Measurements from ENCODE around the gene HPCAL1.

The HPCAL1 gene

GRCh38 chr2:10337449-10338269 lies 35.0 kb downstream of the HPCAL1 start:
- no peak for DNase-seq (ENCODE audit: low read depth)

GRCh38 chr2:10338270-10339188 lies 35.8 kb downstream of the HPCAL1 start:
- DNase-seq (ENCODE audit: low read depth), result no peak

DNA sequence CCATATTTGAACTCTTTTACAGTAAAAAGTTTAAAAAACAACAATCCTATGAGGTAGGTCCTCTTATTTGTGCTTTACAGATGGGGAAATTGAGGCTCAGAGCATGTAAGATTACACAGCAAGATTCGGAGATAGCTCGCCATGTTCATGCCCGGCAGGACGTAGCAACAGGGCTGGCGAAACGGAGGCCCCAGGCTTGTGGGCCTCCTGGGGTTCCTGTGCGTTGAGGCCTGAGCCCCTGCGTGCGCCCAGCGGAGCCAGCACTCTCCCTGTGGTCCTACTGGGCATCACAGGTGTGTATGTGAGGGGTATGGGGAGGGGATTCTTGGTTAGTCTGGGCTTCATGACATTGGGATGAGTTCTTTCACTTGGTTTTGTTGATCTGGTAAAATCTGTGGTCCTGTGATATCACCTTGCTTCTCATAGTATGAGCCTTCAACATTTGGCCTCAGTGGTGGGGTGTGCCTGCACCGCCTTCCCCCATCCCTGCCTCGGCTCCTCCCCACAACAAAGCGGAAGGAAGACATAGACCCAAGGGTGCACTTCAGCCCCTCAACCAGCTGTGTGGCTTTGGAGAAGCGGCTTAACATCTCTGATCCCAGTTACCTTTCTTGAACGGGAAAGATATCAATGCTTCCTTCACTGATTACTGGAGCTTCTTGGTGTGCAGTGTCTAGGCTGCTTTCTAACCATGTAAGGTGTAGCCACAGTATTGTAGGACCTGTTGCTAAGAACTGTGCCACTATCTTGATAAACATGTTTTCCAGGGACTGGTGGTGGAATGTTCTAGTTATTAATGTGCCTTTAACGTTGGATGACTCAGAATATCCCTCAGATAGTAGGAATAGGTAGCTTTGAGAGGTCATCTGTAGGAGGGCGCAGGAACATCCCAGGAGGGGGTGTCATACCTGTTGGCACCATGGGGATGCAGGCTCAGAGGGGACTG lies 37.2 kb downstream of the HPCAL1 start:
- DNase-seq (ENCODE audit: low read depth), result no peak

DNA sequence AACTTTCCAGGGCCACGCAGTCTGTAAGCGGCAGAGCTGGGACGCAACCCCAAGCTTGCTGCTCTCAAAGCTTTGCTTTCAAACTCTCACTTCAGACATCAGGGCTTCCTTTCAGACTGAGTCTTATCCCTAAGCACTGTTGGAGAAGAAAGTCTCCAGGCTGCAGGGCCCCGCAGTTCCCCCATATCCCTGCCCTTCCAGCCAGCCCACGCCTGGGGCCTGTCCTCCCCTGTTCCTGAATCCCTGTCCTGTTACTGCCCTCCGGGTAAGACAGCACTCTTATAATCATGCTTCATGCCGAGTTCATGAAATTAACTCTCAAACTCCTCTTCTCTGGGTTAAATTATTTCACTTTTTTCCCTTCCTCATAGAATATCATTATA lies 37.9 kb downstream of the HPCAL1 start:
- no peak for DNase-seq (ENCODE audit: low read depth)

DNA sequence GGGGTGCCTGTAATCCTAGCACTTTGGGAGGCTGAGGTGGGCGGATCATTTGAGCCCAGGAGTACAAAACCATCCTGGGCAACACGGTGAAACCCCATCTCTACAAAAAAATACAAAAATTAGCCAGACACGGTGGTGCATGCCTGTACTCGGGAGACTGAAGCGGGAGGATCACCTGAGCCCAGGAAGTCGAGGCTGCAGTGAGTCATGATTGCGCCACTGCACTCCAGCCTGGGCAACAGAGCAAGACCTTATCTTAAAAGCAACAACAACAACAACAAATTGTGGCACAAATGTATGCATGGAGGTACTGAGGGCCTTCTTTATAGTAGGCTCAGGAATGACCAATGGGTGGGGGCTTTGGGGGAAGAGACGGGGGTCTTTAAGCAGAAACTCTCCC lies 38.5 kb downstream of the HPCAL1 start:
- no peak for DNase-seq (ENCODE audit: low read depth)

DNA sequence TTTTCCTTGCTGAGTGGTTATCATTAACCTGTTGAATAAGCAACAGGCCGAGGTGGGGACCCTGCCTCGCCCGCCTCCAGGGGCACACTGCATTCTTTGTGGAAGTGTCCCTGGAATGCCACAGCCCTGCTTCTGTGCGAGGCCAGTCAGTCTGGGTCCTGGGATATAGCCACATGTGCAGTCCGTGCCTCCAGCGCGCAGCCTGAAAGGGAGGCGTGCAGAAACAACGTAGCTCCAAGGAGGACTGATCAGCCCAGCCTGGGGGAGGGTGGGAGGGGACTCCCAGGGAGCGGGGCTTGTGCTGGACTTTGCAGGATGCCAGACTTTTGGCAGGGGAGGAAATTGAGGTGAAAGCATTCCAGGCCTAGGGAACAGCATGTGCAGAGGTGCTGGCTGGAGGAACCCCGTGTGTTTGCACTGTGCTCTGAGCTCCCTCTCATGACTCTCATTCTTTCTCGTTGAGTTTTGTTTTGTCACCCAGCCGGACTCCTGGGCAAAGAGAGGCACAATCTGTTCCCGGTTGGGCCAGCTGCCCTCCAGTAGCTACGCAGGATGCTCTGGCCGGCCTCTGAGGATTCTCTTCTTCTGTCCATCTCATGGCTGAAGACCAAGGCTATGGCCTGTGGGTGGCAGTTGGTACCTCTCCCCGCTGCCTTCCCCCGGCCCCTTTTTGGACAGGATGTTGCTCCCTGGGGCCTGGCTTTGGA lies 39.7 kb downstream of the HPCAL1 start:
- DNase-seq (ENCODE audit: low read depth), result no peak

DNA sequence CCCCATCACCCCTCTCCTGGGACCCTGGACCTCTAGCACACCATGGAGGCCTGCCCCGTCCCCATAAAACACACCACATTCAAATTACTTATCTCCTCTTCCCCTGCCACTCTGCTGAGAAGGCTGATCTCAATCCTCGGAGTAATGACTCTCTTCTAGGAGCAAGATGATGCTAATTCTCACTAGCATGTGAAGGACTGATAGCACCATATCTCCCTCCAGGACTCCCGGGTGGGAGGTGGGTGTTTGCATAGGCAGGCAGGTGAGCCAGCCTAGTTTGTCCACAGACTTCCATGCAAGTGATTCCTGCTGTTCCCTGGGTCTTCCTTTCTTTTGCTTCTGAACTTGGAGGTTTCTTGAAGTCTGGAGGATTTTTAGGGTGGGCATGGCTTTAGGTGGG lies 40.5 kb downstream of the HPCAL1 start:
- no peak for DNase-seq (ENCODE audit: low read depth)

DNA sequence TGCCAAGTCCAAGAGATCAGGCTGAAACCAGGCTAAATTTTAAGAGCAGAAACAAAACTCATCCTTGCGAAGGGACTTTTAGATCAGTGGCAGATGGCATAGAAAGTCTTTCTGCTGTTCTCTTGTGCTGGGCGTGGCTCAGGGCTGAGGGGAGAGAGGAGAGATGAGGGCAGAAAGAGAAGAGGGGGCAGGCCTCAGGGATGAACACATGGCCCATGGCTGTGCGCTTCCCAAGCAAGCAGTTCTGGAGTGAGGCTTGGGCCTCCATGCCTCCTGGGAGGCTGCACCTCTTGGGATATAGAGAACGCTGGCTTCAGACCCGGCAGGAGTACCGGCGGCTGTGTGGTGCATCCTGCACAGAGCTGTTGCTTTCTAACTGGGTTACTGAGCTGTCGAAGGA lies 41.0 kb downstream of the HPCAL1 start:
- no peak for DNase-seq (ENCODE audit: low read depth)

- DNase-seq (ENCODE audit: low read depth), result no peak
These were observed 41.7 kb downstream of the HPCAL1 start for GRCh38 chr2:10344105-10345066.

DNA sequence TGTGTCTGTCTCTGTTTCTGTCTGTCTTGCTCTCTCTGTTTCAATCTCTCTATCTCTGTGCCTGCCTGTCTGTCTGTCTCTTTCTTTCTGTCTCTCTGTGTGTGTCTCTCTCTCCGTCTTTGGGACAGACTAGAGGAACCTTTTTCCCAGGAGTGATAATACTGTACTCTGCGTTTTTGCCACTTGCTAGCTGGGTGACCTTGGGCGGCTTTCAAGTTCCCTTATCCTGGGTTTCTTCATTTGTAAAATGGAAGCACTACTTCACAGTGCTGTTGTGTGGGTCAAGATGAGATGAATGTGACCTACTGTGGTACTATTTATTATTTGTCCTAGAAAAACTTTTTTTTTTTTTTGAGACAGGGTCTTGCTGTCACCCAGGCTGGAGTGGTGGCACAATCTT lies 42.4 kb downstream of the HPCAL1 start:
- DNase-seq (ENCODE audit: low read depth), result no peak

DNA sequence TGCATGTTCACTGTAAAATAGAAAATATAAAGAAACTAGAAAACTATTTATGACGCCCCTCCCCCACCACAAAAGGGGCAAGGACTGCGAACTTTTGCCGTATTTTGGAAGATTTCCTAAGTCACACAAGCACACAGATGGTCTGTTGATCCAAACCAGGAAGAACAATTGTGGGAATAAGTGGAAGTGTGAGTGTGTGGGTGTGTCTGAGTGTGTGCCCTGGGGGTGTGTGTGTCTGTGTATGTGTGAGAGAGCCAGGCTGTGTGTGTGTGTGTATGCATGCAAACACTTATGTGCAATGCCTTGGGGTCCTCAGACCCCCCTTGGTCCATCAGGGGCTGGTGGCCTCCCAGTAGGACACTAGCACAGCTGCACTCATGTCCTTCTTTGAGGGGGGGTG lies 43.1 kb downstream of the HPCAL1 start:
- DNase-seq (ENCODE audit: low read depth), result no peak

GRCh38 chr2:10346929-10347561 lies 44.3 kb downstream of the HPCAL1 start:
- DNase-seq (ENCODE audit: low read depth), result no peak

GRCh38 chr2:10347562-10347948 lies 44.9 kb downstream of the HPCAL1 start:
- DNase-seq (ENCODE audit: low read depth), result no peak

DNA sequence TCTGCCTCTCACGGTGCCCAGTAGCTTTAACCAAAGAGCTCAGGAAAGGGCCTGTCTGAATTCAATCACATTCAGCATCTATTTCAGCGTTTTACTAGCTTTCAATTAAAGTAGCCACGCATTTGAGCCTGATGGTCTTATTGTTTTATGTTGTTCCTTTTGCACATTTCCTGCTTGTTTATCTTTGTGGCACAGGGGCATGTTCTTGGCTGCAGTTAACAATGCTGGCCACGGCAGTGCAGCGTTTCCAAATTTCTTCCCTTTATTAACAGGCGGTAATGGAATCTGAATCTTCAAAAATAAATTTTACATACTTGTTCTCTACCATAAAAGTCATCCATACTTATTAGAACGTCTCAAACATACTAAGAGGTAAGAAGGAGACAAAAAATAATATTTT lies 46.2 kb downstream of the HPCAL1 start:
- DNase-seq (ENCODE audit: low read depth), result no peak

- no peak for DNase-seq (ENCODE audit: low read depth)
These were observed 48.1 kb downstream of the HPCAL1 start for GRCh38 chr2:10350761-10351160.

- DNase-seq (ENCODE audit: low read depth), result no peak
These were observed 49.7 kb downstream of the HPCAL1 start for GRCh38 chr2:10352361-10352760.

DNA sequence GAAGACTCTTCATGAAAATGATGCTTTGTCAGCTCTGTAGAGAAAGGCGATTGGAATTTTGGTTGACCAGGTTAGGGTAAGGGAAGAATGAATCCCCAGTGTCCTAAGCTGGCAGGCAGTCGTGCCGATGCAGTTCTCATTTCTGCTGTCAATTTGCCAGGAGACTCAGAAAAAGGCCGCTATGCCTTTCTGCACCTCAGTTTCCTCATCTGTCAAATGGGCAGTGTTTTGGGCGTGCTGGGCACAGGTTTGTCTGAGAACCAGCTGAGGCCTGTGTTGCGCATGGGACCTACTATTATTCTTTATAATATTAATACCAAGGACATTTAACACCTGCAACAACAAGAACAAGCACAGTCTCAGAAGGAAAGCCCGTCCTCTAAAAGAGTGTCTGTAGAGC lies 50.3 kb downstream of the HPCAL1 start:
- no peak for DNase-seq (ENCODE audit: low read depth)

GRCh38 chr2:10353931-10354330 lies 51.2 kb downstream of the HPCAL1 start:
- DNase-seq (ENCODE audit: low read depth), result no peak

DNA sequence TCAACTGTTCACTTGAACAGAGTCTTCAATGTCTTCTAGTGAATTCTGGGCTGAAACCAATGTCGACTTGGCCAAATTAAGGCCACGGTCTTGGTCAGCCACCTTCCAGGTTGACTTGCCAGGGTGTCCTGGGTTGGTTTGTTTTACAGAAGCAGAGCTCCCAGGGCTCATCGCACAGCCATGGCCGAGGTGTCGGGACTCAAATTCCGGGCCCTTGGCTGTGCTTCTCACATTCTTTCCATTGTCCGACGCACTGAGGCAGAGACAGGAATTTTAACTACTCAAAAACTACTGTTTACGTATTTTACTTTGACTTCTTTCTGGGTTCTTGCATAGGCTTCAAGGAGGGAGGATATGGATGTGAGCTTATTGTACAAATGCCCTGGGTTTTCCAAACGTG lies 51.7 kb downstream of the HPCAL1 start:
- DNase-seq (ENCODE audit: low read depth), result no peak

Measured in CMK (cell line).